ENCODE measurements around the gene APMAP. TPM values are rescaled to one million over a fixed set of nuclear protein-coding genes. Genes with fewer than 3 reads are reported as not detected.

APMAP gene
- total and polyA plus RNA-seq, 2 experiments from 2014 or later = 110 to 123 TPM

- Histone ChIP-seq H4K20me1 (ENCODE audit: insufficient read depth, poor library complexity, severe bottlenecking) (no peaks in the 10 kb centered on the region), H3K4me3 (no peak overlapping the region), H3K9me3 (ENCODE audit: low read depth) (no peaks in the 10 kb centered on the region), H2AFZ (no peak overlapping the region), H3K4me2 (no peak overlapping the region), H3K27me3 (no peaks in the 10 kb centered on the region), H3K9me2 (replicated peaks; ENCODE audit: insufficient read depth) (no peaks in the 10 kb centered on the region), H3K79me2 (no peaks in the 10 kb centered on the region), H3K27ac (no peak overlapping the region), H3K36me3 (replicated peaks; ENCODE audit: insufficient read depth, low read depth) (no peaks in the 10 kb centered on the region), H3K4me1 (ENCODE audit: insufficient read depth) (no peaks in the 10 kb centered on the region)
- no peak for TF ChIP-seq CTCF (IDR thresholded peaks at IDR 0.05; ENCODE audit: poor library complexity)
- no peak for TF ChIP-seq EZH2 (IDR thresholded peaks at IDR 0.05; ENCODE audit: borderline replicate concordance)
- no peak for TF ChIP-seq EZH2phosphoT487 (IDR thresholded peaks at IDR 0.05; ENCODE audit: low read depth, severe bottlenecking, unreplicated experiment)
- DNase-seq (ENCODE audit: low spot score) = no peak
- WGBS (ENCODE audit: low lambda C conversion rate, missing lambda C conversion rate) = 86% methylated on average over 3 of the region's 3 CpGs
These were observed 5.6 kb upstream of the APMAP start for GRCh38 chr20:24998121-24998520.

GRCh38 chr20:24996449-24997377, 4.2 kb upstream of the APMAP start:
- H3K27me3 ChIP-seq = no peaks in the 10 kb centered on the region
- no peaks in the 10 kb centered on the region for H3K9me3 ChIP-seq (ENCODE audit: low read depth)
- H3K4me1 ChIP-seq (ENCODE audit: insufficient read depth) = peaks cover under 1% of the 10 kb centered on the region
- WGBS (ENCODE audit: low lambda C conversion rate, missing lambda C conversion rate) = 62% methylated on average over 9 of the region's 9 CpGs
- no peak overlapping the region for H3K27ac ChIP-seq
- H3K4me2 ChIP-seq = no peak overlapping the region
- TF ChIP-seq EZH2phosphoT487 (IDR thresholded peaks at IDR 0.05; ENCODE audit: low read depth, severe bottlenecking, unreplicated experiment) (no peak), EZH2 (IDR thresholded peaks at IDR 0.05; ENCODE audit: borderline replicate concordance) (no peak), CTCF (IDR thresholded peaks at IDR 0.05; ENCODE audit: poor library complexity) (no peak)
- H3K4me3 ChIP-seq = no peak overlapping the region
- H3K79me2 ChIP-seq = peaks cover 3% of the 10 kb centered on the region
- no peaks in the 10 kb centered on the region for H3K9me2 ChIP-seq (replicated peaks; ENCODE audit: insufficient read depth)
- DNase-seq (ENCODE audit: low spot score) = no peak
- no peaks in the 10 kb centered on the region for H4K20me1 ChIP-seq (ENCODE audit: insufficient read depth, poor library complexity, severe bottlenecking)
- no peaks in the 10 kb centered on the region for H3K36me3 ChIP-seq (replicated peaks; ENCODE audit: insufficient read depth, low read depth)
- no peak overlapping the region for H2AFZ ChIP-seq

GRCh38 chr20:24995741-24996448, 3.3 kb upstream of the APMAP start:
- no peak overlapping the region for H3K4me2 ChIP-seq
- no peaks in the 10 kb centered on the region for H4K20me1 ChIP-seq (ENCODE audit: insufficient read depth, poor library complexity, severe bottlenecking)
- 78% methylated on average over 9 of the region's 9 CpGs for WGBS (ENCODE audit: low lambda C conversion rate, missing lambda C conversion rate)
- H3K4me3 ChIP-seq = no peak overlapping the region
- peaks cover 9% of the 10 kb centered on the region for H3K4me1 ChIP-seq (ENCODE audit: insufficient read depth)
- no peaks in the 10 kb centered on the region for H3K9me2 ChIP-seq (replicated peaks; ENCODE audit: insufficient read depth)
- TF ChIP-seq EZH2phosphoT487 (IDR thresholded peaks at IDR 0.05; ENCODE audit: low read depth, severe bottlenecking, unreplicated experiment) (no peak), EZH2 (IDR thresholded peaks at IDR 0.05; ENCODE audit: borderline replicate concordance) (no peak), CTCF (IDR thresholded peaks at IDR 0.05; ENCODE audit: poor library complexity) (no peak)
- H3K9me3 ChIP-seq (ENCODE audit: low read depth) = no peaks in the 10 kb centered on the region
- no peaks in the 10 kb centered on the region for H3K27me3 ChIP-seq
- H3K79me2 ChIP-seq = peaks cover 11% of the 10 kb centered on the region
- no peak overlapping the region for H2AFZ ChIP-seq
- no peak overlapping the region for H3K27ac ChIP-seq
- DNase-seq (ENCODE audit: low spot score) = no peak
- no peaks in the 10 kb centered on the region for H3K36me3 ChIP-seq (replicated peaks; ENCODE audit: insufficient read depth, low read depth)
